Stimulated activated memory B cell treated with anti-CD40 and anti-IgM and Interleukin-4, amounts not matched to agents 10 μg/mL and 1 μg/mL and 100 μg/mL, for 72 hours (primary cell): ENCODE data around the gene CASP8AP2.
"Not testable (repeated sequence)": the region's sequence is repeated elsewhere in the genome, so short reads cannot be mapped to it uniquely, and the experiment has no call there.

ENCODE experiments used
- ATAC-seq: fragments of 150-1000 bp; cut with Tn5 transposase; 2 replicates; pipeline ENCODE4 v1.10.0; 2021
- H3K27ac Mint-ChIP-seq: one replicate; pipeline ENCODE4 v1.8.0; 2022; ENCODE audit warnings: mild to moderate bottlenecking, mixed read lengths
- H3K27me3 Mint-ChIP-seq: one replicate; pipeline ENCODE4 v1.8.0; 2022; ENCODE audit warnings: mixed read lengths
- H3K36me3 Mint-ChIP-seq: one replicate; pipeline ENCODE4 v1.8.0; 2022; ENCODE audit warnings: mixed read lengths
- H3K4me1 Mint-ChIP-seq: one replicate; pipeline ENCODE4 v1.8.0; 2022; ENCODE audit warnings: mixed read lengths
- H3K4me3 Mint-ChIP-seq: one replicate; pipeline ENCODE4 v1.8.0; 2022; ENCODE audit warnings: mild to moderate bottlenecking, moderate library complexity, mixed read lengths
- H3K9me3 Mint-ChIP-seq: one replicate; pipeline ENCODE4 v1.8.0; 2022; ENCODE audit warnings: mixed read lengths

The CASP8AP2 gene

DNA sequence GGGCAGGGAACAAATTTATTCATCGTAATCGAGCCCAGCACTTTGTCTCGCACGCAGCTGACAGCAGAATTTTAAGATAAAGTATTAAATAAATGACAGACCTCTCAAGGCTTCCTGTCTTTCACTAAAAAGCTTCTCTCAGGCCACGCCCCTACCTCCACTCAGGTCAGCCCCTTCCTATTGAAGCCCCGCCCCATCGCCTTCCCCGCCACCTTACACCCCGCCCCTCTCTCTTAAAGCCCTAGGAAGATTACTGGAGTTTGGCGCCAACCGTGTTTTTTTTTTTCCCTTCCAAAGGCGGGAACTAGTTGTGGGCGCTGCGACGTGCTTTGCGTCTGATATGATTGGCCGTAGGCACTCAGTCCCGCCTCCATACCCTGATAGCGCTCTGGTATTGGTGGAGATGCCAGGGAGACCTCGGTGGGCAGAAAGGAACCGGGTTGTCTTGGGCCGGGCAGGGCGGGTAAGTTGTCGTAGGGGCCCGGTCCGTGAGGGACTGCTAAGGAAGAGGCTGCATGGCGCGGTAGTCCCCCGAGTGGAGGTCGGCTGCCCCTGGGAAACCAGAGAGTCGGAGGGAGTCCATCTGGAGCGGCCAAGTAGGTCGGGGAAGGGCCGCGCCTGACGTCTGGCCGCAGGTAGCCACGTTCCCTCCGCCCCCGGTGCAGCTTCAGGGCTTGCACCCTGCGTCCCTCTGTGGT is at the start of gene CASP8AP2:
CASP8AP2 (plus strand) TSS at position 409 of the 698 bp plus-strand sequence.
- H3K27me3 Mint-ChIP-seq: no peaks in the 10 kb centered on the region
- peak; percentile 99 for ATAC-seq
- H3K27ac Mint-ChIP-seq: peak within 1 kb of the TSS; percentile 96
- H3K4me1 Mint-ChIP-seq: peaks cover 29% of the 10 kb centered on the region
- H3K9me3 Mint-ChIP-seq: no peaks in the 10 kb centered on the region
- H3K36me3 Mint-ChIP-seq: peaks cover 23% of the 10 kb centered on the region
- H3K4me3 Mint-ChIP-seq: peak within 1 kb of the TSS; percentile 98

DNA sequence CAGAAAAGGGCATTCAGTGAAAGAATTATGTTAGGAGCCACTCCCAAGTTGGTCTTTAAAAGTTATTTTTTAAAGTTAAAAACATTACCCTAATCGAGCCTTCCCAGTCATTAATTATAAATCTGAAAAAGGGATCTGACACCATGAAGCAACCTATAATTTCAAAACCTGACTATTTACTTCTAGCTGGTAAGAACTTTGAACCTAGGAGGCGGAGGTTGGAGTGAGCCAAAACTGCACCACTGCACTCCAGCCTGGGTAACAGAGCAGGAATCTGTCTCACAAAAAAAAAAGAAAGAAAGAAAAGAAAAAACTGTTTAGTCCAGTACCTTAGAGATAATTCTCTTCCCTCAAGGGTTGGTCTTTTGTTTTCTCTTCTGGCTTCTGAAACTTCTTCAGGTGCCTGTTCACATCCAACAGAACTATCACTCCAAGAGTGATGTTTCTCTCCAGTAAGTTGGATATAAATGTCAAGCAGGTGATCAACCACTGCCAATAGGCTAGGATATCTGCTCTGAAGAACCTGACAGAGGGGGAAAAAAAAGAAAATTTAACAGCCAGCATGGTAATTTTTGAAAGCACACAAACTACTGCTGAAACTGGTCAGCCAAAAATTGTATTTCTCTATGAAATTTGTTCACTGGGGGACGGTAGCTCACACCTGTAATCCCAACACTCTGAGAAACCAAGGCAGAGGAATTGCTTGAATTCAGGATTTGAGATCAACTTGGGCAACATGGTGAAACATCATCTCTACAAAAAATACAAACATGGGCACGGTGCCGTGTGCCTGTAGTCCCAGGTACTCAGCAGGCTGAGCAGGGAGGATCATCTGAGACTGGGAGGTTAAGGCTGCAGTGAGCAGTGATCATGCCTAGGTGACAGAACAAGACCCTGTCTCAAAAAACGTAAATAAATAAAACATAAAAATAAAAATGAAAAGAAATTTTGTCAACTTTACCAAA is 48.3 kb upstream of the CASP8AP2 start:
- Mint-ChIP-seq H3K9me3 (no peaks in the 10 kb centered on the region), H3K4me3 (no peak overlapping the region), H3K4me1 (no peaks in the 10 kb centered on the region), H3K27me3 (no peaks in the 10 kb centered on the region), H3K36me3 (peaks cover 74% of the 10 kb centered on the region), H3K27ac (no peak overlapping the region)
- no peak for ATAC-seq

DNA sequence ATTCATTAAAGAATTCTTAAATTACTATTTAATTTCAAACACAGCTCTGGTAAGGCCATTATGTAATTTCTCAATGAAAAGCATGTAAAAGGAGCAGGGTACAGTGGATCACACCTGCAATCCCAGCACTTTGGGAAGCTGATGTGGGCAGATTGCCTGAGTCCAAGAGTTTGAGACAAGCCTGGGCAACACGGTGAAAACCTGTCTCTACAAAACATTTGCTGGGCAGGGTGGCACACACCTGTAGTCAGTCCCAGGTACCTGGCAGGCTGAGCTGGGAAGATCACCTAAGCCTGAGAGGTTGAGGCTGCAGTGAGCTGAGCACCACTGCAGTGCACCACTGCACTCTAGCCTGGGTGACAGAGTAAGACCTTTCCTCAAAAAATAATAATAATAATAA is 47.5 kb upstream of the CASP8AP2 start:
- no peaks in the 10 kb centered on the region for H3K4me1 Mint-ChIP-seq

DNA sequence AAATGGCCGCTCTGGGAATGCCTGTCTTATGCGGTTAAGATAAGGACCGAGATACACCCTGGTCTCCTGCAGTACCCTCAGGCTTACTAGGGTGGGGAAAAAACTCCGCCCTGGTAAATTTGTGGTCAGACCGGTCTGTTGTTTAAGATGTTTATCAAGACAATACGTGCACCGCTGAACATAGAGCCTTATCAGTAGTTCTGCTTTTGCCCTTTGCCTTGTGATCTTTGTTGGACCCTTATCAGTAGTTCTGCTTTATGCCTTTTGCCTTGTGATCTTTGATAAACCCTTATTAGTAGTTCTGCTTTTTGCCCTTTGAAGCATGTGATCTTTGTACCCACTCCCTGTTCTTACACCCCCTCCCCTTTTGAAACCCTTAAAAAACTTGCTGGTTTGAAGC is 46.4 kb upstream of the CASP8AP2 start:
- ATAC-seq, H3K4me1 Mint-ChIP-seq, H3K27me3 Mint-ChIP-seq, H3K27ac Mint-ChIP-seq, H3K4me3 Mint-ChIP-seq, H3K9me3 Mint-ChIP-seq: not testable (repeated sequence)
- peaks cover 76% of the 10 kb centered on the region for H3K36me3 Mint-ChIP-seq

More for the DNA sequence above, 47.5 kb upstream of the CASP8AP2 start:
- H3K27me3 Mint-ChIP-seq: no peaks in the 10 kb centered on the region
- no peak overlapping the region for H3K27ac Mint-ChIP-seq
- peaks cover 74% of the 10 kb centered on the region for H3K36me3 Mint-ChIP-seq
- no peaks in the 10 kb centered on the region for H3K9me3 Mint-ChIP-seq
- H3K4me3 Mint-ChIP-seq: no peak overlapping the region
- ATAC-seq: no peak

DNA sequence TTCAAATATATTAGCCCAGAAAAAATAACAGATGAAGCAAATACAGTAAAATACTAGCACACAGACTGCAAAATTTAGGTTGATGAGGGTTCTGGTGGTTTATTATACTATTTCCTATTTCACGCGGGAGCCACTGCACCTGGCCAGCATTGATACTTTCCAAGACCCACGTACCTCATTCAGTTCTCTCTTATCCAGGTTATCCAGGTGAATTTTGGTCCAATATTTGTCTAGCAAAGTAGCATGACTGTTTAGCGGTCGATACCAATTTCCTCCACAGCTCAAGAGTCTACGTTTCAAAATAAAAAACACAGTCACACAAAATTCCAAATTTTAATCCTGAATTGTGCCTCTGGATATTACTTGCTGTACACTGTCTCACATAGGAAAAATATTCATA is 44.8 kb upstream of the CASP8AP2 start:
- H3K9me3 Mint-ChIP-seq: no peaks in the 10 kb centered on the region
- no peaks in the 10 kb centered on the region for H3K4me1 Mint-ChIP-seq
- H3K27me3 Mint-ChIP-seq: no peaks in the 10 kb centered on the region
- H3K27ac Mint-ChIP-seq: no peak overlapping the region
- H3K4me3 Mint-ChIP-seq: no peak overlapping the region
- H3K36me3 Mint-ChIP-seq: peaks cover 82% of the 10 kb centered on the region
- ATAC-seq: no peak

DNA sequence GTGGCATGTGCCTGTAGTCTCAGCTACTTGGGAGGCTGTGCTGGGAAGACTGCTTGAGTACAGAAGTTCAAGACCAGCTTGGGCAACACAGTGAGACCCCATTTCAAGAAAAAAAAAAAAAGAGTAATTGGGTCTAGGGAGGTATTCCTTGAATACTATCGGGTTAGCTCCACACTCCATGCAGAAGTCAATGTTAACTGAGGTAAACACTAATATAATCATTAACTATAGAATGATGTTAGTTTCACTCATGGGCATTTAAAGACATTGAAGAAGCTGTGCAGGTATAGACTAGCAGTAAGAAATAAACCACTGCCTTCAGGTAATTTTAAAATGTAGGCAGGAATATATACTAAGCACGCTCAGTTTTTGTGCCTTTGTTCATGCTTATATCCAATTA is 42.7 kb upstream of the CASP8AP2 start:
- H3K27ac Mint-ChIP-seq: no peak overlapping the region
- no peaks in the 10 kb centered on the region for H3K27me3 Mint-ChIP-seq
- no peaks in the 10 kb centered on the region for H3K9me3 Mint-ChIP-seq
- ATAC-seq: no peak
- H3K4me1 Mint-ChIP-seq: no peaks in the 10 kb centered on the region
- no peak overlapping the region for H3K4me3 Mint-ChIP-seq
- H3K36me3 Mint-ChIP-seq: peaks cover 71% of the 10 kb centered on the region

DNA sequence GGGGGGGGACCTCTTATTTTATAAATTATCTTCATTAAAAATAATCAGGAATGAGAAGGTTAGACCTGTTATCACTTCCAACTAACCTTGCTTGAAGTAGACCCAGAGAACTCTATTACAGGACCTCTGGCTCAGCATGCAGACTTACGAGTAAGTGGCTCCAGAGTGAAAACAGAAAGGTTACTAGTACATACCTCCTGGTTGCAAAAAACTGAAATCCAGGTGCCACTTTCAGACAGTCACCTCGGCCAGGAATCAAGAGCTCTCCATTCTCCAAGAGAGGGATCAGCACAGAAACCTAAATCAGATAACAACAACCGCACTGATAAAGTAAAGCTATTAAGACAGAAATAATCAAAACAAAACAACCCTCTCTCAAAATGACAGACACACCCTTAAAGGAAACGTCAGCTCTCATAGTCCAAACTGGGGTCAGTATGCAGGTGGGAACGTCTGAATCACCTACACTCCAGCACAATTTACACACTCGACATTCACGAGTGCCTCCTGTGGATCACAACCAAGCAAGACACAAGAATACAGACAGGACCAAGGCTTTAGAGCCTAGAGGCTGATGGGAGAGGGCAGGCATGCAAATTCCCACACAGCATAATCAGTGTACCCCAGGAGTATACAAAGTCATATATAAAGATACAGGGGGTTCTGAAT is 41.9 kb upstream of the CASP8AP2 start:
- ATAC-seq: no peak
- H3K27ac Mint-ChIP-seq: no peak overlapping the region
- H3K9me3 Mint-ChIP-seq: no peaks in the 10 kb centered on the region
- H3K4me1 Mint-ChIP-seq: peaks cover 1% of the 10 kb centered on the region
- H3K4me3 Mint-ChIP-seq: no peak overlapping the region
- no peaks in the 10 kb centered on the region for H3K27me3 Mint-ChIP-seq
- H3K36me3 Mint-ChIP-seq: peaks cover 71% of the 10 kb centered on the region

DNA sequence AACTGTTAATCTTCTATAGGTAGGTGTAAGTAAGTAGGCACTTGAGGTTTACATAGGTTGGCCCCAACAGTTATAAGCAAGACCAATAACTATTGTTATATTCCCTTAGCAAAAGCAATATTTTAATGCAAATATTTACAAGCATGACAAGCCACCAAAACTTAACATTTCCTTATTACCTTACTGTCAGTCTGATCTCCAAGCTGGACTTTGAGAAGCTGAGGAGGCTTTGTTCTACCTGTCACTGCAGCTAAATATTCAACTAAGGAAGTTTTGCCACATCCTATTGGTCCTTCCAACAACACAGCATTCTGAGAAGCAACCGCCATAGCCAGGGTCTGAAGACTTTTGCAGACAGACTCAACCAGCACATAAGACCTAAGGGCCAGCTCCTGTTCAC is 39.7 kb upstream of the CASP8AP2 start:
- ATAC-seq: no peak
- H3K4me1 Mint-ChIP-seq: peaks cover 23% of the 10 kb centered on the region
- no peak overlapping the region for H3K27ac Mint-ChIP-seq
- no peaks in the 10 kb centered on the region for H3K27me3 Mint-ChIP-seq
- H3K4me3 Mint-ChIP-seq: no peak overlapping the region
- no peaks in the 10 kb centered on the region for H3K9me3 Mint-ChIP-seq
- H3K36me3 Mint-ChIP-seq: peaks cover 71% of the 10 kb centered on the region

DNA sequence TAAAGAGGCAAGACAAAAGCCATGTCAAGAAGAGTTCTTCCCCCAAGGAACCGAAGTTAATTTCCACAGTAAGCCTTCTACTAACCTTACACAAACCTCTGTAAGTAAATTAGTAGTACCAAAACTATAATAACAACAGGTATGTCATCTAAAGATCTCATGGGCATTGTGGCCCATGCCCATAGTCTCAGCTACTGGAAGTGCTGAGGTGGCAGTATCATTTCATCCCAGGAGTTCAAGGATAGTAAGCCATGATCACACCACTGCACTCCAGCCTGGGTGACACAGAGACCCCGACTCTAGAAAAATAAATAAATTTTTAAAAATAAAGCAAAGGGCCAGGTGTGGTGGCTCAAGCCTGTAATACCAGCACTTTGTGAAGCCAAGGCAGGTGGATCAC is 39.3 kb upstream of the CASP8AP2 start:
- H3K36me3 Mint-ChIP-seq: peaks cover 71% of the 10 kb centered on the region
- no peak overlapping the region for H3K27ac Mint-ChIP-seq
- no peak for ATAC-seq

DNA sequence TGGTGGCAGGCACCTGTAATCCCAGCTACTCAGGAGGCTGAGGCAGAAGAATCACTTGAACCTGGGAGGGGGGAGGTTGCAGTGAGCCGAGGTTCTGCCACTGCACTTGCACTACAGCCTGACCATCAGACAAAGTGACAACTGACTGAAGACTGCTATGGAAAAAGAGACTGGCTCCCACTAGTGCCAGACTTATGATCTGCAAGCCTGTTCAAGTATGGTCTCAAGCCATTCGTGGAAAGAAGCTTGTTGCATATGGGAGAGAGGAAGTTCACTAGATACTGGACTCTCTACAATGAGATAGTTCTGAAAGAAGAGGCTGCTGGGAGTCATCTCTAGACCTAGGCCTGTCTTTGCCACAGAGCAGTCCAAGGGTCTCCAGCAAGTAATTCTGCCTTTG is 36.8 kb upstream of the CASP8AP2 start:
- H3K4me3 Mint-ChIP-seq: no peak overlapping the region
- no peaks in the 10 kb centered on the region for H3K9me3 Mint-ChIP-seq
- H3K36me3 Mint-ChIP-seq: peaks cover 69% of the 10 kb centered on the region
- H3K4me1 Mint-ChIP-seq: peaks cover 28% of the 10 kb centered on the region
- ATAC-seq: peak; percentile 54
- peak overlapping the region; percentile 33 for H3K27ac Mint-ChIP-seq
- H3K27me3 Mint-ChIP-seq: no peaks in the 10 kb centered on the region

More for the DNA sequence above, 39.3 kb upstream of the CASP8AP2 start:
- Mint-ChIP-seq H3K4me3 (no peak overlapping the region), H3K9me3 (no peaks in the 10 kb centered on the region), H3K27me3 (no peaks in the 10 kb centered on the region), H3K4me1 (peaks cover 27% of the 10 kb centered on the region)

DNA sequence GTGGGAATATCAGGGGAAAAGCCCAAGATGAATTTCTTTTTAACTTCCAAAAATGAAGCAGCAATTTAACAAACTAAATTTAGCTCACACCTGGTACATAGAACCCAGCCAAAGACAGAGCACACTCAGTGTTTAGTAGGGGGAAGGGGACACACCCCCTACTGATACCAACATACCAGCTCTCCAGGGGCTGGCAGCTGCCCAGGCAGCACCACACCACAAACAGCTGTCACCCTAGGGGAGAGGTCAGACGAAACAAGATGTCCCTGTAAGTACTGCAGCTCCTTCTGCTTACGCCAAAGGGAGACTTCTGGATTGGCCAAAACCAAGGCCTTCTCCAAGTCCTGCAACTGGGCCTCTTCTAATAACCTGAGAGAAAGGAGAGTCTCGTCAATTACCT is 36.1 kb upstream of the CASP8AP2 start:
- ATAC-seq: no peak
- H3K27me3 Mint-ChIP-seq: no peaks in the 10 kb centered on the region
- peaks cover 63% of the 10 kb centered on the region for H3K36me3 Mint-ChIP-seq
- H3K4me3 Mint-ChIP-seq: no peak overlapping the region
- no peaks in the 10 kb centered on the region for H3K9me3 Mint-ChIP-seq
- peaks cover 28% of the 10 kb centered on the region for H3K4me1 Mint-ChIP-seq
- no peak overlapping the region for H3K27ac Mint-ChIP-seq

DNA sequence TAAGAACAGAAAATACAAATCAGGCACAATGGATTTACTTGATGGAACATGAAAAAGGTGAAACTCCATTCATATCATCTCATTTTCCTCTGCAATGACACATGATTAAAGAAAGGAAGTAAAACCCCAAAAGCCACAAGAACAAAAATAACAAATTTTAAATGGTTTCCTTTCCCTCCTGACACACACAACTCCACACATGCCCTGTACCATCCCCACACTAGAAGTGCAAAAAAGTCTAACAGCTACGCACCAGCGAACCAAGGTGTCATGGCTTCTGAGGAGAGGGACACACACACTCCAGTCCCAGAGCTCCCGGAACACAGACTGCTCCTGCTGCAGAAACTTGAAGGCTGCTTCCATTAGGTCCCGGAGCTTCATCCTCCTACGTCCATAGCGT is 35.4 kb upstream of the CASP8AP2 start:
- ATAC-seq: no peak
- H3K27me3 Mint-ChIP-seq: no peaks in the 10 kb centered on the region
- H3K36me3 Mint-ChIP-seq: peaks cover 63% of the 10 kb centered on the region
- H3K4me1 Mint-ChIP-seq: peaks cover 28% of the 10 kb centered on the region
- H3K4me3 Mint-ChIP-seq: no peak overlapping the region
- H3K9me3 Mint-ChIP-seq: no peaks in the 10 kb centered on the region
- H3K27ac Mint-ChIP-seq: no peak overlapping the region

DNA sequence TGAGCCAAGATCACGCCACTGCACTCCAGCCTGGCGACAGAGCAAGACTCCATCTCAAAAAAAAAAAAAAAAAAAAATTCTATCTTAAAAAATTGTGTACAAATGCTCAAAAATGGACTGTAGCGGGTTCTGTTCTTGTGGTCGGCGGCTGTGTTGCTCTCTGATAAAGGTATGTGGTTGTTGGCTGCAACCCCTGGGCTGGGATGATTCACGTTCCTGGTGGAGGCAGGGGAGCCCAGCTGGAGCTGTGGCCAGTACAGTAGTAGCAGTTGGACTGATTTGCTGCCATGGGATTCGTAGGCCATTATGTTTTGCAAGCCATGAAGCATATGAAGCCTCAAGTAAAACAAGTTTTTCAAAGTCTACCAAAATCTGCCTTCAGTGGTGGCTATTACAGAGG is 32.4 kb upstream of the CASP8AP2 start:
- H3K27ac Mint-ChIP-seq: no peak overlapping the region
- ATAC-seq: no peak

DNA sequence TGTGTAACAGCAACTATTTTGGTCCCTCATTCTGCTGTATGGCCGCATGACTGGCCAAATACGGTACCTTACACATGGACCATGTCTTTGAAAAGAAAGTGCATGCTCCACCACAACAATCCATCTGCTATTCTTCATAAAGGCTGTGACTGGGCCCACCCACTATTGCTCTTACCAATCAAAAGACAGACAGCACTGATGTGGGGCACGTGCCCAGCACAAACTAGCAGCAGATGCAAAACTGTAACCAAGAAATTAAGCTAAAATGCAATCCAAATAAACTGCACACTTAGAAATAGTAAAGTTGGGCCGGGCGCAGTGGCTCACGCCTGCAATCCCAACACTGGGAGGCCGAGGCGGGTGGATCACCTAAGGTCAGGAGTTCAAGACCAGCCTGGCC is 30.6 kb upstream of the CASP8AP2 start:
- Mint-ChIP-seq H3K36me3 (peaks cover 56% of the 10 kb centered on the region), H3K27me3 (no peaks in the 10 kb centered on the region), H3K9me3 (no peaks in the 10 kb centered on the region), H3K27ac (no peak overlapping the region), H3K4me1 (peaks cover 20% of the 10 kb centered on the region), H3K4me3 (no peak overlapping the region)
- no peak for ATAC-seq

More for the DNA sequence above, 32.4 kb upstream of the CASP8AP2 start:
- Mint-ChIP-seq H3K9me3 (no peaks in the 10 kb centered on the region), H3K27me3 (no peaks in the 10 kb centered on the region), H3K4me3 (no peak overlapping the region), H3K4me1 (peaks cover 34% of the 10 kb centered on the region), H3K36me3 (peaks cover 71% of the 10 kb centered on the region)

DNA sequence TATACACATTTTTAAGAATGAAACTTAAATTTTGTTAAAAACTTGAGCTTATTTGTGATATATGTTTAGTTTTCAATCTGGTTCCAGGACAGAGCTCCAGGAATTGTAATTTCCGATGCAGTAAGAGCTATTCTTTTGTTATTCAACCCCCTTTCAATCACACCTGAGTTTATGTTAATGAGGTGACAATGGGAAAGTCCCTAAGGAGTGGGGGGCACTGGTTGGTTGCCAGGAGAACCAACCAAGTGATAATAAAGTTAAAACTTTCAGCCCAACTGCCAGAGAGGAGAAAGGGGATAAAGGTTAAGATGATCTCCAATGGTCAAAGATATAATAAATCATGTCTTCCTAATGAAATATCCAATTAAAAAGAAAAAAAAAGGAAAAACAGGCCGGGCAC is 29.9 kb upstream of the CASP8AP2 start:
- ATAC-seq: no peak
- Mint-ChIP-seq H3K4me1 (peaks cover 13% of the 10 kb centered on the region), H3K27ac (peak overlapping the region; percentile 16), H3K36me3 (peaks cover 49% of the 10 kb centered on the region), H3K4me3 (no peak overlapping the region), H3K27me3 (no peaks in the 10 kb centered on the region), H3K9me3 (no peaks in the 10 kb centered on the region)
